PFSK-1 (cell line): ENCODE data around the gene EOLA1.

Experiments used
- FOXP2 ChIP-seq: optimal IDR thresholded peaks from 2 replicates; pipeline ENCODE3; 2011; ENCODE audit warnings: borderline replicate concordance, control low read depth, inconsistent platforms; ENCODE audit not compliant: insufficient read depth; ENCODE audit errors: extremely low read length, extremely low read depth
- POLR2AphosphoS5 ChIP-seq: IDR thresholded peaks from 2 replicates; pipeline ENCODE4 v1.6.1; 2012; ENCODE audit warnings: low read depth, mild to moderate bottlenecking, control low read depth, low read length, moderate library complexity
- REST ChIP-seq, 2 experiments: IDR thresholded peaks; 2 replicates each; pipeline versions ENCODE4 v1.6.1 to v1.8.0; 2011 to 2012; ENCODE audit warnings: low read depth in 2 of 2, low read length in 2 of 2, control low read depth in 1 of 2, inconsistent platforms in 1 of 2, mild to moderate bottlenecking in 1 of 2, moderate library complexity in 1 of 2; ENCODE audit not compliant: insufficient read depth in 1 of 2
- SIN3A ChIP-seq: IDR thresholded peaks from 2 replicates; pipeline ENCODE4 v1.6.1; 2012; ENCODE audit warnings: mild to moderate bottlenecking, low read length, moderate library complexity, borderline replicate concordance; ENCODE audit not compliant: insufficient read depth
- TAF1 ChIP-seq: IDR thresholded peaks from 2 replicates; pipeline ENCODE4 v1.6.1; 2012; ENCODE audit warnings: low read length, control low read depth, borderline replicate concordance; ENCODE audit not compliant: insufficient read depth

Gene EOLA1

DNA sequence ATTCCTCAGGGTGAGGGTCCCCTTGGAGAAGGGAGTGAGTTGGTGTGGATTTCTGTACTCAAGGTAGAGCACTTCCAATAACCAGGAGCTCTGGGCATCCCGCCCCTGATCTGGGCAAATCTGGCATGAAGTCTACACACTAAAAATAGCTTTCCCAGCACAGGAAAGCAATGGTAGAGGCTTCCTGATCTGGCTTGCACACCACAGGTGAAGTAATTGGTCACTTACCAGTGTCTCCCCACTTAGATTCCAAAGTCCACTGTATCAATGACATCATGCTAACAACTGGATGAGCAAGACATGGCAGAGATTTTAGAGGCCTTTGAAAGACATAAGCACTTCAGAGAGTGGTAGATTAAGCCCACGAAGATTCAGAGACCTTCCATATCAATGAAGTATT, 17.9 kb upstream of the EOLA1 start:
- TF ChIP-seq REST (IDR thresholded peaks at IDR 0.05; ENCODE audit: insufficient read depth in 1 of 2, low read depth in 2 of 2, low read length in 2 of 2) = no peak

- TF ChIP-seq SIN3A (no peak), TAF1 (no peak), FOXP2 (no peak), REST (IDR thresholded peaks at IDR 0.05; ENCODE audit: insufficient read depth in 1 of 2, low read depth in 2 of 2, low read length in 2 of 2) (no peak), POLR2AphosphoS5 (no peak)
Measured at GRCh38 chrX:149527705-149528104, 13.1 kb upstream of the EOLA1 start.

- TF ChIP-seq POLR2AphosphoS5 = no peak
- no peak for TF ChIP-seq SIN3A
- TF ChIP-seq TAF1 = no peak
- TF ChIP-seq REST (IDR thresholded peaks at IDR 0.05; ENCODE audit: insufficient read depth in 1 of 2, low read depth in 2 of 2, low read length in 2 of 2) = no peak
- TF ChIP-seq FOXP2 = no peak
Measured at GRCh38 chrX:149528381-149528780, 12.4 kb upstream of the EOLA1 start.

- TF ChIP-seq TAF1 (no peak), POLR2AphosphoS5 (no peak), SIN3A (no peak), REST (IDR thresholded peaks at IDR 0.05; ENCODE audit: insufficient read depth in 1 of 2, low read depth in 2 of 2, low read length in 2 of 2) (no peak), FOXP2 (no peak)
Measured at GRCh38 chrX:149531599-149531998, 9.2 kb upstream of the EOLA1 start.

DNA sequence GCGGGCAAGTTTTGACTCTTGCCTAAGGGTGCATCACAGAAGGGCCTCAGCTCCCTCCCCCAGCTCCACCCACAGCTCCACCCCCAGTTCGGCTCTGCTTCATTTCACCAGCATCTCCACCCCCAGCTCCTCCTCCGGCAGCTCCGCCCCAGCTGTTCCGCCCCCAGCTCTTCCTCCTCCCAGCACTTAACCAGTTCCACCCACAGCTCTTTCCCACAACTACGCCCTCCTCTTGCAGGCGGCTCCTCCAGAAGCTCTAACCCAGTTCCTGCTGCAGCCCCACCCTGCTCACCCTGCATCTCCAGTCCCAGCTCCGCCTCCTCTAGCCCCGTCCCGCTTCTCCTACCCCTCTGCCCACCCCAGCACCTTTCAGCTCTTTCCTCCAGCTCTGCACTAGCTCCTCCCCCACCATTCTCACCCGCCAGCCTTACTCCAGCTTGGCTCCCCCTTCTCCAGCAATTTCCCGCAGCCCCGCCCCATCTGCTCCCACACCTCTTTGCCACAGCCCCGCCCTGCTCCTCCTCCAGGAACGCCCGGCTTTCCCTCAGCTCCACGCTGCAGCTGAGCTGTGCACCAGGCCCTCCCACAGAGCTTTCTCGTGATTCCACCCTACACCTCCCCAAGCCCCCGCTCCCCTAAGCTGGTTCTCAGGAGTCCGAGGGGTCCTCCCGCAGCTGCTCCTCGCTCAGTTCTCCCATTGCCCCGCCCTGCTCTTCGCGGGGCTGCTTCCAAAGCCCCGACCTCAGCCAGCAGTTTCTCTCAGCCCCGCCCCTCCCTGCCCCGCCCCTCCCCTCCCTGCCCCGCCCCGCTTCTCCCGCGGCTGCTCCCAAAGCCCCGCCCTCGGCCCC, 1.3 kb upstream of the EOLA1 start:
- TF ChIP-seq FOXP2 (no peak), REST (IDR thresholded peaks at IDR 0.05; ENCODE audit: insufficient read depth in 1 of 2, low read depth in 2 of 2, low read length in 2 of 2) (no peak), POLR2AphosphoS5 (no peak), TAF1 (no peak), SIN3A (no peak)
